Type B pancreatic cell (in vitro differentiated cells): ENCODE measurements around the gene N4BP3. TPM values are rescaled to one million over a fixed set of nuclear protein-coding genes. Genes with fewer than 3 reads are reported as not detected.

ENCODE experiments used
- DNase-seq: peaks from one replicate; pipeline ENCODE4 v3.0.0; 2021; ENCODE audit warnings: mixed read lengths; ENCODE audit not compliant: unreplicated experiment; ENCODE audit errors: extremely low spot score
- H3K27ac Mint-ChIP-seq: 2 replicates; pipeline ENCODE4 v1.8.0; 2021; ENCODE audit warnings: mild to moderate bottlenecking, mixed read lengths
- H3K27me3 Mint-ChIP-seq: 2 replicates; pipeline ENCODE4 v1.8.0; 2021; ENCODE audit warnings: mixed read lengths
- H3K36me3 Mint-ChIP-seq: 2 replicates; pipeline ENCODE4 v1.8.0; 2021; ENCODE audit warnings: mixed read lengths
- H3K4me1 Mint-ChIP-seq: one replicate; pipeline ENCODE4 v1.8.0; 2021; ENCODE audit warnings: mixed read lengths; ENCODE audit not compliant: unreplicated experiment
- H3K4me3 Mint-ChIP-seq: 2 replicates; pipeline ENCODE4 v1.8.0; 2021; ENCODE audit warnings: mild to moderate bottlenecking, mixed read lengths
- H3K9me3 Mint-ChIP-seq: 2 replicates; pipeline ENCODE4 v1.8.0; 2021; ENCODE audit warnings: mixed read lengths
- total RNA-seq: library from RNA; stranded (reverse); gene quantifications from 2 replicates; pipeline ENCODE4 v1.2.1, GENCODE V29; 2021; ENCODE audit warnings: low replicate concordance
- TF ChIP-seq, protein P1 (sequence below): fragments of 200-600 bp; sonication (generic); conservative IDR thresholded peaks from 2 replicates; pipeline ENCODE4 v1.5.0; 2021; ENCODE audit warnings: antibody characterized with exemption, mild to moderate bottlenecking

N4BP3 gene
- total RNA-seq, 1 donor from 2014 or later: 6.6 TPM

DNA sequence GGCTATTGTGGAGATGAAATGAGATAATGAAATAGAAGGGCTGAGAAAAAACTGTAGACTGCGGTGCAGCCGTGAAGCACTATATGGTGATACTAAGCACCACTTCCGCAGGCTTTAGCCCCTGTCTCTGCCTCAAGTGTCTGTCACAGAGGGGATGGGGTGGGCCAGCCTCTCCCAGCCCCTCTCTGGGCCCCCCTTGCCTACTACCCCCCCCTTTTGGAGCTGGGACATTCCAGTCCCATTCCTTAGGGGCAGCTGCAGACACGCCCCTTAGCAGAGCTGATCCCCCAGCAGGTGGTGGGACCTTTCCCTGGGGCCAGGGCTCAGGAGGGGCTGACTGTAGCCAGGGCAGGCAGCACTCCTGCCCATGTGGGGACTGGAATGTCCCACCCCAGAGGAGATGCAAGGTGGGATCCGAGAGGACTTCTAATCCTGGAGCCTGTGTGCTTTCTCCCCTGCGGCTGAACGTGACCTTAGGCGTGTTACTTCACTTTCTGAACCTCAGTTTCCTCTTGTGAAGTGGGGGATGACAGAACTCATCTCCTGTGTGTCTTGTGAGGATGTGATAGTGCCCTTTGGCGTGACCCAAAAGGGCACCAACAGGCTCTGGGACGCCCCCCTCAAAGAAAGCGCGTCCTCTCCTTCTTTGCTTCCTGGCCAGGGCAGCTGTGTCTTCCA is 1.9 kb downstream of the N4BP3 start:
- TF ChIP-seq, protein P1, sequence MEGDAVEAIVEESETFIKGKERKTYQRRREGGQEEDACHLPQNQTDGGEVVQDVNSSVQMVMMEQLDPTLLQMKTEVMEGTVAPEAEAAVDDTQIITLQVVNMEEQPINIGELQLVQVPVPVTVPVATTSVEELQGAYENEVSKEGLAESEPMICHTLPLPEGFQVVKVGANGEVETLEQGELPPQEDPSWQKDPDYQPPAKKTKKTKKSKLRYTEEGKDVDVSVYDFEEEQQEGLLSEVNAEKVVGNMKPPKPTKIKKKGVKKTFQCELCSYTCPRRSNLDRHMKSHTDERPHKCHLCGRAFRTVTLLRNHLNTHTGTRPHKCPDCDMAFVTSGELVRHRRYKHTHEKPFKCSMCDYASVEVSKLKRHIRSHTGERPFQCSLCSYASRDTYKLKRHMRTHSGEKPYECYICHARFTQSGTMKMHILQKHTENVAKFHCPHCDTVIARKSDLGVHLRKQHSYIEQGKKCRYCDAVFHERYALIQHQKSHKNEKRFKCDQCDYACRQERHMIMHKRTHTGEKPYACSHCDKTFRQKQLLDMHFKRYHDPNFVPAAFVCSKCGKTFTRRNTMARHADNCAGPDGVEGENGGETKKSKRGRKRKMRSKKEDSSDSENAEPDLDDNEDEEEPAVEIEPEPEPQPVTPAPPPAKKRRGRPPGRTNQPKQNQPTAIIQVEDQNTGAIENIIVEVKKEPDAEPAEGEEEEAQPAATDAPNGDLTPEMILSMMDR: no peak
- DNase-seq: no peak
- peaks cover 17% of the 10 kb centered on the region for H3K27me3 Mint-ChIP-seq
- H3K9me3 Mint-ChIP-seq: no peaks in the 10 kb centered on the region
- H3K4me3 Mint-ChIP-seq: peak overlapping the region; percentile 92
- no peaks in the 10 kb centered on the region for H3K36me3 Mint-ChIP-seq
- peak overlapping the region; percentile 89 for H3K27ac Mint-ChIP-seq
- peaks cover 18% of the 10 kb centered on the region for H3K4me1 Mint-ChIP-seq

DNA sequence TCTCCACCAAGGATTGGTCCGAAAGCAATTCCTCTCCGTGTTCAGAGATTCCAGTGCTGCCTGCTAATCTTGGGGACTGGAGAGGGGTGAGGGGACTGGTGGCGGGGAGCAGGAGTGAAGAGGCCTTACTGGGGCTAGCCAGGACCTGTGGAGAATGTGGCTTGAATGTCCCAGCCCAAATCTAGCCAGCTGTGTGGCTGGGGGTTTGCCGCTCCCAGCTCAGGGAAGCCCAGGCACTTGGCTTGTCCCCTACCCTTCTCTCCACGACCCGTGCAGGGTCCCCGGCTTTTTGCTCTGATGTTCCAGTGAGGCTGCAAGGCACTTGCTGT is 2.4 kb downstream of the N4BP3 start:
- H3K4me3 Mint-ChIP-seq: peak overlapping the region; percentile 92

DNA sequence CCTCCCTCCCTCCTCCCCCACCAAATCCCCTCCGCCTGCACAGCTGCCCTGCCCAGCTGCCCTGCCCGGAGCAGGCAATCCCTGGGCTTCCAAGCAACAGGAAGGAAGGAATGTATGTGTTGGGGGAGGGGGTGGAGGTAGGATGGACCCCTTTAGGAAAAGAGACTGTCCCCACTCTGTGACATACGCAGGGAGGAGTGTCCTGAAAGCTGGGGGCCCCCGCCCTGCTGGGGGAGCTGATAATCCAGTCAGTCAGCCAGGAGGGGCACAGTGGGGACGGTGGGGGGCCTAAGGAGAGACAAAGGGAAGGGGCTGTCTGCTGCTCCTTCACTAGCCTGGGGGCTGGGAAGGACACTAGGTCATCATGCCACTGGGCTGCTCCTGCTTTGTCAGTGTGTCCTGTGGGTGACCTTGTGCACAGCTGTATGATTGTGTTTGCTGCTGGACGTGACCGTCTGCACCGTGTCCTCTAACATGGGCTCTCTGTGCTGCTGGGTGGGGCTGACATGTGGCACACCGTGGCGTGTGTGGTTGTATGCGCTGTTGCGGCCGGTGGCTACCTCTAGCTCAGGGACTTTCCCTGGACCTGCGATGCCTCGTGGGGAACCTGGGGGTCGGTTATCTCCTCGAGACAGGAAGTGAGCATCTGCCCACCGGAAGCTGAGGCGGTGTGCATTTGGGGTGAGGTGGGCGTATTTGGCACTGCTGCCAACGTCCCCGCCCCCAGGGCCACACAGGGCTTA is 3.0 kb downstream of the N4BP3 start:
- H3K4me3 Mint-ChIP-seq: peak overlapping the region; percentile 92

More for the DNA sequence above, 2.4 kb downstream of the N4BP3 start:
- Mint-ChIP-seq H3K36me3 (no peaks in the 10 kb centered on the region), H3K9me3 (no peaks in the 10 kb centered on the region), H3K27me3 (peaks cover 17% of the 10 kb centered on the region), H3K4me1 (peaks cover 15% of the 10 kb centered on the region), H3K27ac (peak overlapping the region; percentile 80)
- no peak for DNase-seq
- TF ChIP-seq, protein P1: no peak

DNA sequence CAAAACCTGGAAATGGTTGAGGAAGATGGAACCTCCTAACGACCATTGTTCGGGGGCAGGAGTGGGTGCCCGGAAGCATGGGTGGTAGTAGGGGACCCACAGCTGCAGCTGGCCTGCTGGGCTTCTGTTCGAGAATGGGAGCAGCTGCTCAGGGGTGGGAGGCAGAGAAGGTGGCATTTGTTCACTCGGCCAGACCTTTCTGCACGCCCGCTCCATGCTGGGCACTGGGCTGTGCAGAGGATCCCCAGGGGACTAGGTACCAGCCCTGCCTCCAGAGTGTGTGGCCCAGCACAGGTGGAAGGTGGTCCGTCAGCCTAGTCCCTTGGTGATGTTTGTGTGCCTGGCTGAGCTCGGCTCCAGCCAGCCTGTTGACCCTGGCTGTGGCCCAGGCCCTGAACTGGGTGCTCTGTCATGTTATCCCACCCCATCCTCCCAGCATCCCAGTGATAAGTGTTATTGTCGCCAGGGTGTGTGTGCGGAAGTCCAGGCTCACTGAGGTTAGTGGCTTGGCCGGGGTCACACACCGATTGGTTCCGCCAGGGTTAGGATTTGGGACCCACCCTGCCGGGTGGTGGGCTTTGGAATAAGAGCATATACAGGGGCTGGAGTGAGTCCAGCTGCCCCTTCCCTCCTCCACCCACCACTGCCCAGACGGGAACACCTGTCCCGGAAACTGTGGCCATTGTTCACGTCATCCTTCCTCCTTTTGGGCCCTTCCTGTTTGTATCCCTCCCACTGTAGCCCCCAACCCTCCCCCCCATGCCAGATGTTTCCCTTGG is 4.8 kb downstream of the N4BP3 start:
- no peak overlapping the region for H3K27ac Mint-ChIP-seq
- H3K36me3 Mint-ChIP-seq: no peaks in the 10 kb centered on the region

More for the DNA sequence above, 3.0 kb downstream of the N4BP3 start:
- Mint-ChIP-seq H3K27ac (peak overlapping the region; percentile 67), H3K4me1 (peaks cover 14% of the 10 kb centered on the region), H3K9me3 (no peaks in the 10 kb centered on the region), H3K27me3 (peaks cover 17% of the 10 kb centered on the region), H3K36me3 (no peaks in the 10 kb centered on the region)
- TF ChIP-seq, protein P1: no peak
- DNase-seq: no peak

DNA sequence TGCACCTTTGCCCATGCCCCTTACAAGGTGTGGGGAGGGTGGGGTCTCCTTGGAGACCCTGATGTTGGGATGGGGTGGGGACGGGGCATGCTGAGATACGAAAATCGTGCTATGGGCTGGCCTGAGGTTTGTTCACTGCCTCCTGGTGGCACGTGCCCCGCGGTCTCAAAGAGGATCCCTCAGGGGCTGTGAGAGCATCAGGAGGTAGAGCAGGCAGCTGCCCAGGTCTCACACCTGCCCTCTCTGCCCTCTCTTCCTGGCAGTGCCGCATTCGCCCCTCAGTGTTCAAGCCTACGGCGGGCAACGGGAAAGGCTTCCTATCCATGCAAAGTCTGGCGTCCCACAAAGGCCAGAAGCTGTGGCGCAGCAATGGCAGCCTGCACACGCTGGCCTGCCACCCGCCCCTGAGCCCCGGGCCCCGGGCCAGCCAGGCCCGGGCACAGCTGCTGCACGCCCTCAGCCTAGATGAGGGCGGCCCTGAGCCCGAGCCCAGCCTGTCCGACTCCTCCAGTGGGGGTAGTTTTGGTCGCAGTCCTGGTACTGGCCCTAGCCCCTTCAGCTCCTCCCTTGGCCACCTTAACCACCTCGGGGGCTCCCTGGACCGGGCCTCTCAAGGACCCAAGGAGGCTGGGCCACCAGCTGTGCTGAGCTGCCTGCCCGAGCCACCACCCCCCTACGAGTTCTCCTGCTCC is 6.7 kb downstream of the N4BP3 start:
- H3K36me3 Mint-ChIP-seq: no peaks in the 10 kb centered on the region
- peaks cover 19% of the 10 kb centered on the region for H3K4me1 Mint-ChIP-seq
- H3K27ac Mint-ChIP-seq: no peak overlapping the region
- H3K4me3 Mint-ChIP-seq: no peak overlapping the region
- no peak for DNase-seq
- H3K9me3 Mint-ChIP-seq: no peaks in the 10 kb centered on the region
- TF ChIP-seq, protein P1: no peak
- H3K27me3 Mint-ChIP-seq: no peaks in the 10 kb centered on the region

More for the DNA sequence above, 4.8 kb downstream of the N4BP3 start:
- H3K4me1 Mint-ChIP-seq: peaks cover 15% of the 10 kb centered on the region
- DNase-seq: no peak
- no peaks in the 10 kb centered on the region for H3K9me3 Mint-ChIP-seq
- peaks cover 8% of the 10 kb centered on the region for H3K27me3 Mint-ChIP-seq
- no peak overlapping the region for H3K4me3 Mint-ChIP-seq
- TF ChIP-seq, protein P1: no peak
